NCI-H526 (cell line): ENCODE data around the gene BLOC1S5.

Source experiments
- DNase-seq, 2 experiments: peaks; one replicate each; lab custom pipeline; 2025; lab: John Stamatoyannopoulos, UW

BLOC1S5 gene, protein sequence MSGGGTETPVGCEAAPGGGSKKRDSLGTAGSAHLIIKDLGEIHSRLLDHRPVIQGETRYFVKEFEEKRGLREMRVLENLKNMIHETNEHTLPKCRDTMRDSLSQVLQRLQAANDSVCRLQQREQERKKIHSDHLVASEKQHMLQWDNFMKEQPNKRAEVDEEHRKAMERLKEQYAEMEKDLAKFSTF

DNA sequence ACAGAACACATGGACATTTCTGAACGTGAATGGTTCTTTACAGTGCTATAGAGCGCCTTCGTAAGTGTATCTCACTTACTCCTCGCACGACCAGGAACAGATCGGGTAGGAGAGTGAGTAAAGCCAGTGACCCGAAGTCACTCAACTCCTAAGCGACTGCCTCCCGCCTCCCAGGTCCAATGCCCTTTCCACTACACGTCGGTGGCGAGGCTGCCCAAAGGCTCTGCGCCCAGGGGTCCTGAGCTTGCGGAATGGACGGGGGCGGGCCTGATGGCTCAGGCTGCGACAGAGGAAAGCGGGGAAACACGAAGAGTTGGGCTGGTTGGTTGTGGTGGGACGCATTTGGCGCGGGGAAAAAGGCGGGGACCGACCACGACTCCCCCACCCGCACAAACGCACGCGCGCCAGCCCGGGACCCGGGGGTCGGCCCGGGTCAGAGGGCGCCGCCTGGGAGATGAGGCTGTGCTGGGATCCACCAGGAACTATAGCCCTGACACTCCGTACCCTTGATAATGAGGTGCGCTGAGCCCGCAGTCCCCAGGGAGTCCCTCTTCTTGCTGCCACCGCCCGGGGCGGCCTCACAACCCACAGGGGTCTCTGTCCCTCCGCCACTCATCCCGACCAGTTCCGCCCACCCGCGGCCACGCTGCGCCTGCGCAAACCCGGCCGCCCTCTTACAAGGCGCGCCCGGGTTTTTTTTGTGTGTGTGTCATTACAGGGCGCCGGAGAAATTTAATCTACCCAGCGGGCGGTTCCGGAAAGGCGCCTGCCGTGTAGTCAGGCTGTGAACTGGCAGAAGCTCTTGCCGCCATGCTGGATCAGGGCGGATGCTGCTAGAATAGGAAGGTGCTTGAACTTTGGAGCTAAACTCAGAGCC is at the start of gene BLOC1S5:
Gene BLOC1S5, minus strand, starts transcription at position 629 of the 877 bp plus-strand sequence. Its CDS starts 13 bp downstream, at position 616.
- peak; percentile 96 to 98 for DNase-seq

DNA sequence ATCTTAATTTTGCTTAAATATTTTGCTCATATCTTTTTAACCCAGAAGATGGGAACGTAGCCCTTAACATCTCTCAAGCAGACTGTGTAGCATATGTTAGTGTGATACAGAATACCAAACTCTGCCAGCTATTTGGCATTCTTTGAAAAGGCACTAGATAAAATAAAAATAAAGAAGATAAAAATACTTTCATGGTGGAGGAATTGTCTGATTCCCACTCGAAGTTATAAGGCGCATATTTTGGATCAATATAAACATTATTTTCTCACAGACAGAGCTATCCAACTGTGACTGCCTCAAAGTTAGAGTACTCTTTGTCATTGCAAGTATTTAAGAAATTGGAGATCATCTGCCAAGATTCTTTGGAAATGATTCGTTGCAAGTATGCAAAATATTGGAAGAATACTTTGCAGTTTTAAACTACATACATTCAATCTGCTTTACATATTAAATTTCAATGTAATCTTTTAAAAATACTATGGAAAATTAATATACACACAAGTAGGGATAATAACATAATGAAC is 49.0 kb upstream of the BLOC1S5 start:
- DNase-seq, result no peak

- no peak for DNase-seq
Observed at GRCh38 chr6:8110725-8111124, 46.5 kb upstream of the BLOC1S5 start.

- DNase-seq, result no peak
Observed at GRCh38 chr6:8110117-8110721, 46.0 kb upstream of the BLOC1S5 start.

- DNase-seq, result no peak
Observed at GRCh38 chr6:8108759-8109539, 44.8 kb upstream of the BLOC1S5 start.

DNA sequence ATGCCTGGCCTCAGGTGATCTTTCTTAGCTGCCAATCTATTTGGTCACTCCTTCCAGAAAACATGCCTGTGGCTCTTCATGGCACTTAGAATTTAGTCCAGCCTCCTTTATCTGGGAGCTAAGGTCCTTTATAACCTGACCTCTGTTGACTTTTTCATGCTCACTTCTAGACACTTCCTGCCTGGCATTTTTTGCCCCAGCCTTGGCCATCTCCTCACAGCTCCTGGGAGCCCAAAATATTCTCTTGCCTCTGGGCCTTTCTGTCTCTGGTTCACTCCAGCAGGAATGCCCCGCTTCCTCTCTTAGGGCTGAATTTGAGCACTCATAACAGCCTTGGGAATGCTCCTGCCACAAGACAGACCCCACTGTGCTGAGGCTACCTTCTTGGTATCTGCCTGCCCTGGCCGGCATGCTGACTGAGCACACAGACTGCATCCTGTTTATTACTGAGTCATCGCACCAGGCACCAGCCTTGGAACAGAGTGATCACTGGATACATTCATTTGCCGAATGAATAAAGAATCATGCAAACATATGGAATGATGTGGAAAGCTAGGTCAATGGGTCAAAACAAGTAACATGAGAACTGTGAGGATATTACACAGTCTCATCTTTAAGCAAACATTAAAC is 44.0 kb upstream of the BLOC1S5 start:
- DNase-seq, result no peak

GRCh38 chr6:8105791-8106190 is 41.6 kb upstream of the BLOC1S5 start:
- no peak for DNase-seq

DNA sequence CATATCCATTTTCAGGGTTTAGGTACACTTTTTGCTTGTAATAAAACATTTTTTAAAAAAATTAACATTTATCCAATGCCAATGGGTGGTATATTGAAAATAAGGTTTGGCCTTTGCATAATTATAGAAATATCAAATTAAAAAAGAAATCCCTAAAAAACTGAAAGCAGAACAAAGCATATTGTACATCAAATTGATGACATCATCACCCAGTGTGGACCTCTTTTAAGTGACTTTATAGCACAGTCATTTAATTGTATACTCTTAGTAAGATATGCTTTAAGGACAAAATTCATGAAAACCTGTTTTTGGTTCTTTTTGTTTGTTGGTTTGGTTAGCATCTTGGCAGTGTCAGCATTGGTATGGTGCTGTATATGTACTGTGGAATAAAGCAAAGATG is 39.5 kb upstream of the BLOC1S5 start:
- DNase-seq, result no peak

DNA sequence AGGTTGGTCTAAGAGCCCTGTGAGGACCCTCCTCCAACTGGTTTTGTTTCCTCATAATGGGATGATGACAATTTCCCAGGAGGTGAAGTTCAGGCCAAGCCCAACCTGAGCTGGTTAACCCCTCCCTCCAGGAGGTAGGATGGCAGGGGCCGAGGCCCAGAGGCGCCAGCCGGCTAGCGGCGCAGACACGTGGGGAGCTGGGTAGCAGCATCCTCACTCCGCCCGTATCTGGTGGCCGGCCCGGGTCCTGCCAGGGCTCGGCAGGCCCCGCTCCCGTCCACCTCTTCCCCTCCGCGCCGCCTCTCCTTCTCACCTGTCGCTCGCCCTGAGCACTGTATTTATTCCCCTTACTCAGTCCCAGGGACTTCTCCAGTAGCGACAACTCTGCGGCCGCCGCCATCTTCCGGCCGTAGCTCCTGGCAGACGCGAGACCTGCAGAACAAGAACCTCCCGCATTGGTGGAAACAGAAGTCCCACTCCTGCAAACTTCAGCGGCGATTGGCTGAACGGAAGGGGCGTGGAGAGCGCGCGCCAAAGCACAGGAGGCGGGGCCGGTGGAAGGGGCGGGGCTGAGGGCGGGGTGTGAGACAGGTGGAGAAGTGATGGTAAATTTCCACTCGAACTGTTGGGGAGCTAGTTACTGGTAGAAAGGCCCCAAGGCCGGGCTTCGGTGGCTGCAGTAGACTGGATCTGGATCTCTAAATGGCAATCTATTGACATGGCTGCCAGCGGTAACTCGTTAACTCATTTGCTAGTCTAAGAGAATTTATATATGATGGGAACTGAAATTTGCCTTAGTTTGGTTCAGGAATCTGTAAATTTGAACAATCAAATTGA is 38.2 kb upstream of the BLOC1S5 start, which contains the start of gene EEF1E1:
Gene EEF1E1, minus strand, starts transcription at position 427 of the 837 bp plus-strand sequence. Its CDS starts 27 bp downstream, at position 400.
- DNase-seq, result peak; percentile 94 to 97

DNA sequence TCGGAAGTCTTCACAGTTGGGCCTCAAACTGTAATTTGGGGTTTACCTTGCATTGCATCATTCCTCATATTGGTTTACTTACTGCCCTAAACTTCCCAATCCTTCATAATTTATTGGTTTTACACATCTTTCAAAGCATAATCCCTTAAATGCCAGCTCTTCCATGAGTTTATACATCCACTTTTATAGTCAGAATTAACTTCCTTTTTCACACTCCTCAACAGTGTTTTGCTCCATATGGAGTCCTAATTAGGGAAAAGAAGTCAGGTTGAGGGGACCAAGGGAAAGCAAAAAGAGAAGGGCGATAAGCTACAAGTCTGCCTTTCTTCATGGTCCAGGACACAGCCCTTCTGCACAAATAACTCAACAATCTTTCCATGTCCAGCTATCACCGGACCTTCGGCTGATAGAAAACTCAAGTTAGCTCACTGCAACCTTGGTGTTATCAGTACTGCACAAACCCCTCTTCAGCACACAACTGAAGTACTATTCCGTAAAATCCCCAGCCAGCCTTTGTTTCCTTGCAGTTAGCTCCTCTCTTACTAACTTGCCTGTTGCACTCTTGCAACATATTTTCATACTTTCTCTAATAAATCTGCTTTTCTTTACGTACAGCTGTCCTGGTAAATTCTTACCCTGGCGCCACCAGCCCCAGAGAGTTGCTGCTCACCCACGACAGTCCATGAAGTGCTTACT is 36.1 kb upstream of the BLOC1S5 start:
- no peak for DNase-seq

DNA sequence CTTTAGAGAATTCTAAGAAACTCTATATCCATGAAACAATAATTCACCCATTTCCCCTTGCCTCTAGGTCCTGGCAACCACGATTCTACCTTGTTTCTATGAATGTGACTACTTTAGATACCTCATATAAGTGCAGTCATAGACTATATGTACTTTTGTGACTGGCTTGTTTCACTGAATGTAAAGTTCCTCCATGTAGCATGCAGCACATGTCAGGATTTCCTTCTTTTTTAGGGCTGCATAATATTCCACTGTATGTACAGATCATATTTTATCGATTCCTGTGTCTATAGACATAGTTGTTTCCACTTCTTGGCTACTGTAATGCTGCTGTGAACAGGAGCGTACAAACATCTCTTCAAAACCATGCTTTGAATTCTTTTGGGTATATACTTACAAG is 26.5 kb upstream of the BLOC1S5 start:
- no peak for DNase-seq

DNA sequence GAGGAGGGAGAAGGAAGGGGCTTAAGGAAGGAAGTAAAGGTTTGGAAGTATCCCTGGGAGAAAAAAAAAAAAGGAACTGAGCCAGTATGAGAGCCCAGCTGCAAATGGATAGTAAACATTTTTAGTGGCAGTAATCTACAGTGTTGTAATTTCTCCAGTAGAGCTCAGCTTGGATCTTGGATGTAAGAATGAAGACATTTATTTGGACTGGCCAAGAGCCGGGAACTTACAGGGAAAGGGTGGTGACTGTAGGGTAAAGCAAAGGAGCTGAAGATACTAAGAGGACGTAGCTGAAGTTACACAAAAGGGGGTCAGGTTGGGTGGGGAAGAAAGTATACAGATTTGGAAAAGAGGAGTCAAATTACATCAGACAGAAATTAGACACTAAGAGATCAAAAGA is 24.7 kb upstream of the BLOC1S5 start:
- no peak for DNase-seq

- no peak for DNase-seq
Observed at GRCh38 chr6:8087870-8088754, 23.9 kb upstream of the BLOC1S5 start.

DNA sequence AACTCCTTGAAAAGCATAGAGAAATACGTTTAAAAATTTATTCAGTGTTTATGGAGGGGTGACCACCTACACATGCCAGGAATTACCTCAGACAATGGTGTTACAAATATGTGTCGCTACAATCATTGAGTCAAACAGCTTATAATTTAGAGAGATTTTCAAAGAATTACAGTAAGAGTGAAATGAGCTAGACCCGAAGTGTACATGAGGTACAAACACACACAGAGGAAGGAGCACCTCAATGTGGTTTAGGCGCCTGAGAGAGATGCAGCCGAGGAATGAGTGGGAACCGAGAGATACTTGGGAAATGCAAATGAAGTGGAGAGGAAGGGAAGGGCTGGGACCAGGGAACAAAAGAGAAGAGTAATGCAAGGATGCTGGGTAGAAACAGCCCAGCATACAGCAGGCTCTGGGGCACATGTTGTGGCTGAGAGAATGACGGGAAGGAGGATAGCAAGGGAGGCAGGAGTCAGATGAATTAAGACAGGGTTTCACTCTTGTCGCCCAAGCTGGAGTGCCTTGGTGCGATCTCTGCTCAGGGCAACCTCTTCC is 22.6 kb upstream of the BLOC1S5 start:
- no peak for DNase-seq

DNA sequence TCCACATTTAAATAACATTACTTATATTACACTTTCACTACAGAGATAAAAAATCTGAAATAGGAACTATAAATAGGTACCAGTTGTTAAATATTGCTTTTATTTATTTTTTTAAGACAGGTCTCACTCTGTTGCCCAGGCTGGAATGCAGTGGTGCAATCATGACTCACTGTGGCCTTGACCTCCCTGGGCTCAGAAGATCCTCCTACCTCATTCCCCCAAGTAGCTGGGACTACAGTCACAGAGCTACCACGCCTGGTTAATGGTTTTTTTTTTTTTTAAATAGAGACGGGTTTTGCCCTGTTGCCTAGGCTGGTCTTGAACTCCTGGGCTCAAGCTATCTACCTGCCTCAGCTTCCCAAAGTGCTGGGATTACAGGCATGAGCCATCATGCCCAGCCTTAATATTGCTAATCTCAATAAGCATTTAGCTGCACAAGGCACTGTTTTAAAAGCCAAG is 20.9 kb upstream of the BLOC1S5 start:
- DNase-seq, result no peak

DNA sequence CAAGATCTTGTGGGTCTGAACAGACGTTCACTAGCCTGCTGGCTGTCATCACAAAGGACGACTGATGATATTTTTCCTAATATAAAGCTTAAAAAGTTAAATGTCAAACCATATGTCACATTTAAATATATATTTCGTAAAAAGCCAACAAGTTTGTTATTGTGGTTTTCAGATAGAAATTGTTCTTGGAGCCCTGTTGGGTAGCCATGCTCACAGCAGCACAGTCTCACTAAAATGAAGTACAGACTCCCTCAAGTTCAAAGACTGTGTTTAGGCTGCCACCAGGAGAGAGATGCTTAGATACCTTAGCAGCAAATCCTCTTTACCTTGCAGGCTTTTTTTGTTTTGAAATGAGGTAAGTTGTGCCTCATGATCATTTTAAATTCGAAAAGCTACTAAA is 20.4 kb upstream of the BLOC1S5 start:
- DNase-seq, result no peak

GRCh38 chr6:8082954-8083858 is 19.0 kb upstream of the BLOC1S5 start:
- DNase-seq, result no peak
